ENCODE data around the gene SIGLEC14. TPM values are rescaled to one million over a fixed set of nuclear protein-coding genes. Genes with fewer than 3 reads are reported as not detected.

The SIGLEC14 gene
- total RNA-seq, 2 experiments from 2014 or later = 0.87 to 1.3 TPM

- Mint-ChIP-seq H3K27ac (no peak overlapping the region), H3K27me3 (peaks cover 46% of the 10 kb centered on the region), H3K9me3 (no peaks in the 10 kb centered on the region), H3K4me3 (no peak overlapping the region), H3K4me1 (ENCODE audit: low read depth) (no peaks in the 10 kb centered on the region), H3K36me3 (ENCODE audit: low read depth) (no peaks in the 10 kb centered on the region)
- TF ChIP-seq CTCF (IDR thresholded peaks at IDR 0.05) = no peak
- no peak overlapping the region for H3K4me3 ChIP-seq (ENCODE audit: low read length)
- ChIA-PET POLR2A (no interaction called here), CTCF (no interaction called here)
- intact Hi-C loops (cut with DNase I, micrococcal nuclease) = no loop called here
- peaks cover 6 to 13% of the 10 kb centered on the region in 2 experiments for H3K27me3 ChIP-seq (ENCODE audit: control insufficient read depth in 1 of 2, insufficient read depth in 2 of 2, low read length in 2 of 2)
- no peaks in the 10 kb centered on the region for H3K36me3 ChIP-seq (ENCODE audit: insufficient read depth, low read length)
- ATAC-seq (ENCODE audit: poor library complexity) (no peak), DNase-seq (no peak)
- no peaks in the 10 kb centered on the region for H3K4me1 ChIP-seq (ENCODE audit: insufficient read depth, low read length)
- peaks cover 0 to 4% of the 10 kb centered on the region in 2 experiments for H3K9me3 ChIP-seq (ENCODE audit: control insufficient read depth in 1 of 2, insufficient read depth in 1 of 2, low read length in 2 of 2)
- no peak overlapping the region for H3K27ac ChIP-seq (ENCODE audit: low read depth in 1 of 2, low read length in 2 of 2)
Measured at GRCh38 chr19:51647318-51647717, 693 bp upstream of the SIGLEC14 start.

GRCh38 chr19:51644636-51645271 lies 1.9 kb downstream of the SIGLEC14 start:
- Mint-ChIP-seq H3K36me3 (ENCODE audit: low read depth) (no peaks in the 10 kb centered on the region), H3K4me3 (no peak overlapping the region), H3K27ac (no peak overlapping the region), H3K27me3 (peaks cover 60% of the 10 kb centered on the region), H3K4me1 (ENCODE audit: low read depth) (no peaks in the 10 kb centered on the region), H3K9me3 (no peaks in the 10 kb centered on the region)
- no peak for TF ChIP-seq CTCF (IDR thresholded peaks at IDR 0.05)
- intact Hi-C loops (cut with DNase I, micrococcal nuclease) = no loop called here
- Histone ChIP-seq H3K4me3 (ENCODE audit: low read length) (peak overlapping the region; percentile 14), H3K27ac (ENCODE audit: low read depth in 1 of 2, low read length in 2 of 2) (no peak overlapping the region), H3K27me3 (ENCODE audit: control insufficient read depth in 1 of 2, insufficient read depth in 2 of 2, low read length in 2 of 2) (peaks cover 10 to 12% of the 10 kb centered on the region in 2 experiments), H3K36me3 (ENCODE audit: insufficient read depth, low read length) (no peaks in the 10 kb centered on the region), H3K4me1 (ENCODE audit: insufficient read depth, low read length) (no peaks in the 10 kb centered on the region), H3K9me3 (ENCODE audit: control insufficient read depth in 1 of 2, insufficient read depth in 1 of 2, low read length in 2 of 2) (peaks cover 0 to 4% of the 10 kb centered on the region in 2 experiments)
- CTCF ChIA-PET = interaction anchor here (1.4 kb wide), 1 partner anchor 10 kb away, joined by 3 read pairs; no protein-coding TSS in a partner anchor
- POLR2A ChIA-PET = no interaction called here
- ATAC-seq (ENCODE audit: poor library complexity) = no peak
- no peak for DNase-seq

GRCh38 chr19:51641648-51642047 lies 5.0 kb downstream of the SIGLEC14 start:
- Histone ChIP-seq H3K36me3 (ENCODE audit: insufficient read depth, low read length) (no peaks in the 10 kb centered on the region), H3K27ac (ENCODE audit: low read depth in 1 of 2, low read length in 2 of 2) (no peak overlapping the region), H3K9me3 (ENCODE audit: control insufficient read depth in 1 of 2, insufficient read depth in 1 of 2, low read length in 2 of 2) (peaks cover 0 to 9% of the 10 kb centered on the region in 2 experiments), H3K4me1 (ENCODE audit: insufficient read depth, low read length) (no peaks in the 10 kb centered on the region), H3K27me3 (ENCODE audit: control insufficient read depth in 1 of 2, insufficient read depth in 2 of 2, low read length in 2 of 2) (peaks cover 8 to 13% of the 10 kb centered on the region in 2 experiments), H3K4me3 (ENCODE audit: low read length) (no peak overlapping the region)
- H3K36me3 Mint-ChIP-seq (ENCODE audit: low read depth) = no peaks in the 10 kb centered on the region
- H3K4me1 Mint-ChIP-seq (ENCODE audit: low read depth) = no peaks in the 10 kb centered on the region
- DNase-seq (no peak), ATAC-seq (ENCODE audit: poor library complexity) (no peak)
- no peak for TF ChIP-seq CTCF (IDR thresholded peaks at IDR 0.05)
- H3K27me3 Mint-ChIP-seq = peaks cover 68% of the 10 kb centered on the region
- H3K27ac Mint-ChIP-seq = no peak overlapping the region
- ChIA-PET POLR2A (no interaction called here), CTCF (no interaction called here)
- no peaks in the 10 kb centered on the region for H3K9me3 Mint-ChIP-seq
- intact Hi-C loops (cut with DNase I, micrococcal nuclease) = no loop called here
- H3K4me3 Mint-ChIP-seq = no peak overlapping the region

All from CD4-positive, alpha-beta T cell (primary cell).